Ramos (cell line): ENCODE measurements around the gene KIF5A.
"Not testable (repeated sequence)": the region's sequence is repeated elsewhere in the genome, so short reads cannot be mapped to it uniquely, and the experiment has no call there.

ENCODE experiments used
- in situ Hi-C: fragments of 300-500 bp; cut with MboI; formaldehyde crosslinking; loops from one replicate; pipeline ENCODE4 v1.14.3; 2022; ENCODE audit warnings: low sequenced_read_pairs; ENCODE audit not compliant: unreplicated experiment

The KIF5A gene

GRCh38 chr12:57614178-57614947 lies 64.5 kb downstream of the KIF5A start:
- in situ Hi-C loops = no loop called here

GRCh38 chr12:57614948-57615500 lies 65.2 kb downstream of the KIF5A start:
- in situ Hi-C loops = no loop called here

- in situ Hi-C loops = no loop called here
These were observed 65.8 kb downstream of the KIF5A start for GRCh38 chr12:57615637-57616036.

- in situ Hi-C loops = no loop called here
These were observed 66.7 kb downstream of the KIF5A start for GRCh38 chr12:57616383-57617101.

GRCh38 chr12:57617942-57618341 lies 68.1 kb downstream of the KIF5A start:
- in situ Hi-C loops = no loop called here

- in situ Hi-C loops = not testable (repeated sequence)
These were observed 68.6 kb downstream of the KIF5A start for GRCh38 chr12:57618431-57618830.

GRCh38 chr12:57618966-57619433 lies 69.2 kb downstream of the KIF5A start:
- in situ Hi-C loops = no loop called here

- in situ Hi-C loops = no loop called here
These were observed 69.8 kb downstream of the KIF5A start for GRCh38 chr12:57619434-57620244.

GRCh38 chr12:57620245-57620935 lies 70.5 kb downstream of the KIF5A start:
- in situ Hi-C loops = no loop called here

GRCh38 chr12:57620936-57621496 lies 71.2 kb downstream of the KIF5A start:
- in situ Hi-C loops = no loop called here

- in situ Hi-C loops = no loop called here
These were observed 71.9 kb downstream of the KIF5A start for GRCh38 chr12:57621497-57622292.

- in situ Hi-C loops = no loop called here
These were observed 72.7 kb downstream of the KIF5A start for GRCh38 chr12:57622293-57623245.

GRCh38 chr12:57623385-57623784 lies 73.5 kb downstream of the KIF5A start:
- in situ Hi-C loops = no loop called here

- in situ Hi-C loops = no loop called here
These were observed 74.1 kb downstream of the KIF5A start for GRCh38 chr12:57623811-57624390.

- in situ Hi-C loops = loop anchor here (5.0 kb wide), 1 partner anchor 42 kb away; no protein-coding TSS in a partner anchor
These were observed 74.8 kb downstream of the KIF5A start for GRCh38 chr12:57624441-57625220.

GRCh38 chr12:57625261-57626032 lies 75.6 kb downstream of the KIF5A start:
- in situ Hi-C loops = loop anchor here (5.0 kb wide), 1 partner anchor 43 kb away; no protein-coding TSS in a partner anchor
